K562 (cell line): Measurements from ENCODE around the gene PRSS38. TPM values are rescaled to one million over a fixed set of nuclear protein-coding genes. Genes with fewer than 3 reads are reported as not detected.

Experiments
- ELF1 ChIP-seq: fragments of 200-800 bp; sonication (Bioruptor generic); IDR thresholded peaks from 2 replicates; pipeline ENCODE4 v1.6.1; 2016; ENCODE audit warnings: missing genetic modification characterization, missing compliant biosample characterization
- HDAC2 ChIP-seq: fragments of 450-650 bp; IDR thresholded peaks from 2 replicates; pipeline ENCODE4 v1.6.1; 2016; ENCODE audit warnings: mild to moderate bottlenecking
- MYBL2 ChIP-seq, 2 experiments: fragments of 450-650 bp in 1 of 2; sonication (generic) in 1 of 2; formaldehyde crosslinking in 1 of 2; IDR thresholded peaks; 2 replicates each; pipeline versions ENCODE4 v1.6.1 to v1.8.1; 2017 to 2022; ENCODE audit warnings: borderline replicate concordance in 1 of 2, inconsistent platforms in 1 of 2, low read depth in 1 of 2, mild to moderate bottlenecking in 1 of 2, missing genetic modification reagents in 1 of 2, moderate library complexity in 1 of 2
- RREB1 ChIP-seq: fragments of 250-450 bp; sonication (Bioruptor Pico); IDR thresholded peaks from 2 replicates; pipeline ENCODE4 v1.4.0; 2020
- SRSF1 ChIP-seq: fragments of 200-400 bp; formaldehyde crosslinking; IDR thresholded peaks from 2 replicates; pipeline ENCODE4 v1.6.1; 2017; ENCODE audit warnings: mild to moderate bottlenecking, low read depth, low read length, moderate library complexity
- THRA ChIP-seq: fragments of 450-650 bp; IDR thresholded peaks from 2 replicates; pipeline ENCODE4 v1.6.1; 2017; ENCODE audit warnings: mild to moderate bottlenecking, moderate library complexity
- ZBTB11 ChIP-seq, 3 experiments: fragments of 200-800 bp in 1 of 3; fragments of 250-450 bp in 1 of 3; fragments of 450-650 bp in 1 of 3; sonication (Bioruptor Pico) in 1 of 3; sonication (Bioruptor generic) in 1 of 3; formaldehyde crosslinking in 1 of 3; IDR thresholded peaks; 2 replicates each; pipeline versions ENCODE4 v1.6.1 to v1.8.0; 2016 to 2022; ENCODE audit warnings: mild to moderate bottlenecking in 2 of 3, missing genetic modification characterization in 2 of 3, missing compliant biosample characterization in 1 of 3, moderate library complexity in 1 of 3
- ZNF354B ChIP-seq: fragments of 250-450 bp; sonication (Bioruptor Pico); IDR thresholded peaks from 2 replicates; pipeline ENCODE4 v1.4.0; 2020
- ZNF639 ChIP-seq, 2 experiments: fragments of 200-800 bp in 1 of 2; sonication (Bioruptor generic) in 1 of 2; sonication (generic) in 1 of 2; formaldehyde crosslinking in 1 of 2; IDR thresholded peaks in 1 of 2; conservative IDR thresholded peaks in 1 of 2; 2 replicates each; pipeline versions ENCODE4 v1.5.0 to v1.6.1; 2016 to 2020; ENCODE audit warnings: missing compliant biosample characterization in 1 of 2, missing genetic modification characterization in 1 of 2, missing genetic modification reagents in 1 of 2
- polyA plus RNA-seq, 8 experiments: library from polyadenylated mRNA; depleted of rRNA in 4 of 8; stranded (reverse) in 5 of 8; unstranded in 3 of 8; fragments of >200 nt; fragmentation: Nextera tagmentation in 2 of 8; fragmentation: Illumina TruSeq in 1 of 8; extraction: Ambion mirVana in 2 of 8; extraction: Trizol in 1 of 8; gene quantifications; 2 replicates each; pipeline versions ENCODE4 v1.2.1 to v1.2.3, GENCODE V29; 2011 to 2014; ENCODE audit warnings: inconsistent platforms in 1 of 8, missing spikeins in 1 of 8
- total RNA-seq, 7 experiments: library from RNA; depleted of rRNA in 6 of 7; stranded (reverse); fragments of >200 nt in 6 of 7; fragmentation: Illumina TruSeq in 2 of 7; extraction: Trizol in 2 of 7; gene quantifications; 2 replicates each; pipeline versions ENCODE4 v1.2.1 to v1.2.3, GENCODE V29; 2011 to 2021; ENCODE audit warnings: low replicate concordance in 1 of 7

Gene PRSS38
- total and polyA plus RNA-seq, 9 of the 15 experiments (the other 6 are each of a cell fraction or from before 2014, with no cell fraction given), result 0.09 to 0.14 TPM; not detected in 7

GRCh38 chr1:227787513-227788270 lies 27.8 kb upstream of the PRSS38 start (continued):
- TF ChIP-seq RREB1, result no peak
- TF ChIP-seq ZNF354B (CRISPR knock-in tag), result no peak
- no peak for TF ChIP-seq ZNF639 (CRISPR knock-in tag; conservative IDR thresholded peaks at IDR 0.05 in 1 of 2, IDR thresholded peaks at IDR 0.05 in 1 of 2)
- no peak for TF ChIP-seq SRSF1
- TF ChIP-seq THRA, result no peak
- TF ChIP-seq MYBL2 (IDR thresholded peaks at IDR 0.05; ENCODE audit: low read depth), result no peak
- TF ChIP-seq MYBL2 (CRISPR knock-in tag; IDR thresholded peaks at IDR 0.05; ENCODE audit: borderline replicate concordance), result no peak
- TF ChIP-seq HDAC2, result no peak
- TF ChIP-seq ELF1 (tag), result no peak
- TF ChIP-seq ZBTB11 (CRISPR knock-in tag; IDR thresholded peaks at IDR 0.05), result no peak
